Lower lobe of right lung (tissue), 2 donors: ENCODE measurements around the gene ADAMTS6. TPM values are rescaled to one million over a fixed set of nuclear protein-coding genes. Genes with fewer than 3 reads are reported as not detected.

Source experiments
- ATAC-seq, 2 donors: fragments of 200-7000 bp; cut with Tn5 transposase; one replicate each; pipeline ENCODE4 v1.9.1; 2020 to 2022; ENCODE audit warnings: mild to moderate bottlenecking in 2 of 2, moderate library complexity in 2 of 2
- DNase-seq: peaks from one replicate; pipeline ENCODE4 v3.0.0-alpha.2; 2020
- H3K27ac ChIP-seq: fragments of 200-600 bp; one replicate; pipeline ENCODE4 v1.8.0; 2022
- H3K27me3 ChIP-seq: fragments of 200-600 bp; one replicate; pipeline ENCODE4 v1.8.0; 2022; ENCODE audit warnings: low read depth
- H3K36me3 ChIP-seq: fragments of 200-600 bp; one replicate; pipeline ENCODE4 v1.8.0; 2022; ENCODE audit warnings: mild to moderate bottlenecking
- H3K4me1 ChIP-seq: fragments of 200-600 bp; one replicate; pipeline ENCODE4 v1.8.0; 2022
- H3K4me3 ChIP-seq: fragments of 200-600 bp; one replicate; pipeline ENCODE4 v1.8.0; 2022; ENCODE audit warnings: mild to moderate bottlenecking
- H3K9me3 ChIP-seq: fragments of 200-600 bp; one replicate; pipeline ENCODE4 v1.8.0; 2022
- intact Hi-C: fragments of 100-400 bp; cut with DNase I; formaldehyde crosslinking; loops from one replicate; pipeline ENCODE4 v1.11.0; 2022
- total RNA-seq: library from RNA; stranded (reverse); fragmentation: NEBNext Ultra II Directional; extraction: Animal tissue kit (Norgen Biotek cat#: 25700); gene quantifications from one replicate; pipeline ENCODE4 v1.2.1, GENCODE V29; 2021
- TF ChIP-seq, protein P1 (sequence below): fragments of 200-600 bp; IDR thresholded peaks from one replicate; pipeline ENCODE4 v1.8.0; 2022; ENCODE audit warnings: antibody characterized with exemption, mild to moderate bottlenecking
- donor health status: DM: no; HTN: yes; CAD: no; lungs with severe emphysema.

ADAMTS6 gene
- total RNA-seq, 1 donor from 2014 or later, result 3.0 TPM

DNA sequence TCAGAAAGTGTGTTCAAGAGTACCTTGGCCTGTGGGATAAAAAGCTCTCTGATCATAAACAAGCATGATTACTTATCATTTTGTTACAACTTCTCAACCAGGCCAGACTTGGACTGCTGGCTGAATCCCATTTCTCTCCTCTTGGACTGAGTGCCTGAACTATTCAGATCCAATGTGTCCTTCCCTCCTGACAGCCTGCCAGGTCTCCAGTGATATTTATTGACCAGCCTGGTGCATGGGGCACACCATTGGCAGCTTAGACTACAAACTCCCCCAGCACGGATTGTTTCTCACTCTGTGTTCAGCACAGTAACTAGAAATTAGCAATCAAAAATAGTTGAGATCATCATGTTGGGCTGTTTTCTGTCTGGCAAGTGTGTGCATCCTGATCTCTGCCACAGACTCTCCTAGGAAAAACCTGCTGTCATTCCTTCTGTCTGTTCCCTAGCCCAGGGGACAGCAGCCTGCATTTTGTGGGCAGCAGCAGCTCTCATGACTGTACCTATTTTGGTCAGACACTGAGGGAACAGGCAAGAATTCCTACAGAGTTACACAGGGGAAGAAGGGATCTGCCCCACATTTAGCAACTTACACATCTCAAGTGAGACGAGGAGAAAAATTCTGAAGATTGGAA, 348.1 kb downstream of the ADAMTS6 start:
- Histone ChIP-seq H3K9me3 (no peaks in the 10 kb centered on the region), H3K36me3 (no peaks in the 10 kb centered on the region), H3K27ac (no peak overlapping the region), H3K27me3 (no peaks in the 10 kb centered on the region), H3K4me3 (no peak overlapping the region), H3K4me1 (no peaks in the 10 kb centered on the region)
- DNase-seq (no peak), ATAC-seq (no peak)
- intact Hi-C loops, result no loop called here
- TF ChIP-seq, protein P1, sequence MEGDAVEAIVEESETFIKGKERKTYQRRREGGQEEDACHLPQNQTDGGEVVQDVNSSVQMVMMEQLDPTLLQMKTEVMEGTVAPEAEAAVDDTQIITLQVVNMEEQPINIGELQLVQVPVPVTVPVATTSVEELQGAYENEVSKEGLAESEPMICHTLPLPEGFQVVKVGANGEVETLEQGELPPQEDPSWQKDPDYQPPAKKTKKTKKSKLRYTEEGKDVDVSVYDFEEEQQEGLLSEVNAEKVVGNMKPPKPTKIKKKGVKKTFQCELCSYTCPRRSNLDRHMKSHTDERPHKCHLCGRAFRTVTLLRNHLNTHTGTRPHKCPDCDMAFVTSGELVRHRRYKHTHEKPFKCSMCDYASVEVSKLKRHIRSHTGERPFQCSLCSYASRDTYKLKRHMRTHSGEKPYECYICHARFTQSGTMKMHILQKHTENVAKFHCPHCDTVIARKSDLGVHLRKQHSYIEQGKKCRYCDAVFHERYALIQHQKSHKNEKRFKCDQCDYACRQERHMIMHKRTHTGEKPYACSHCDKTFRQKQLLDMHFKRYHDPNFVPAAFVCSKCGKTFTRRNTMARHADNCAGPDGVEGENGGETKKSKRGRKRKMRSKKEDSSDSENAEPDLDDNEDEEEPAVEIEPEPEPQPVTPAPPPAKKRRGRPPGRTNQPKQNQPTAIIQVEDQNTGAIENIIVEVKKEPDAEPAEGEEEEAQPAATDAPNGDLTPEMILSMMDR, result no peak

DNA sequence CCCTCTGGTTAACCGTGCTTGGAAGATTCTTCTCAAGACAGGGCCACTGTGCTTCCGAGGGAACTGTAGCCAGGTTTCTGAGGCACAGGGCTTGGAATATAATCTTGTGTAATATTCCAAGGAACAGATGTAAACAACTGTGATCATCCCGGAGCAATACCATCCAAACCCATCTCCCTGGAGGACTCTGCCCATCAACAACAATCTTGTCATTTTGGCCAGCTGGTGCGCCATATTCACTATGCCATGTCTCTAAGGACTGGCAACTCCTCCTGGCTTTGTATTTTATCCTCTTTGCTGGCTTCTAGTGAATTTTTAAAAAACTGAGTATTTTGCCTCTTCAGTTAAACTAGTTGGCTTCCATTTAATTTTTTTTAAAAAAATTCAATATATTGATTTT, 349.3 kb downstream of the ADAMTS6 start:
- no peak overlapping the region for H3K4me3 ChIP-seq
- H3K27ac ChIP-seq, result no peak overlapping the region
- H3K36me3 ChIP-seq, result no peaks in the 10 kb centered on the region
- no peaks in the 10 kb centered on the region for H3K4me1 ChIP-seq
- DNase-seq, result no peak
- no peaks in the 10 kb centered on the region for H3K27me3 ChIP-seq
- intact Hi-C loops, result no loop called here
- no peaks in the 10 kb centered on the region for H3K9me3 ChIP-seq
- no peak for ATAC-seq
- TF ChIP-seq, protein P1, result no peak

DNA sequence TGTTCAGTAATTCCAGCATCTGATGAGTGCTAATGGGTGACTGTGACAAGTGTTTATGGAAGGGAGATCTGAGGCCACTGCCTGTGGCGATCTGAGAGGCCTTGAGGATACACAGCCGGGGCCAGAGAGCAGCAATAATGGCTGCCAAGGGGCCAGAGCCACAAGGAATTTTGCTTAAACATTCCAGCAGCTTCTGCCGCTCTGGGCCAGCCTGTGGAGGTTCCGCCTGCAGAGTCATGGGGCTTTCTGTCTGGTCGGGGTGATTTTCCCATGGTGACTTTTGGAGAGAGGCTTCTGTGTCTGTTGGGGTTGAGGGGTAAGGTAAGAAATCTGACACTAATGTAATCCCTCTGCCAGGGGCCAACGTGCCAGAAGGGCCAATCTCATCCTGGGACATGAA, 353.5 kb downstream of the ADAMTS6 start:
- Histone ChIP-seq H3K27me3 (no peaks in the 10 kb centered on the region), H3K9me3 (no peaks in the 10 kb centered on the region), H3K4me1 (peaks cover 5% of the 10 kb centered on the region), H3K4me3 (no peak overlapping the region), H3K27ac (no peak overlapping the region), H3K36me3 (no peaks in the 10 kb centered on the region)
- DNase-seq, result no peak
- TF ChIP-seq, protein P1, result no peak
- intact Hi-C loops, result no loop called here
- ATAC-seq, result no peak

DNA sequence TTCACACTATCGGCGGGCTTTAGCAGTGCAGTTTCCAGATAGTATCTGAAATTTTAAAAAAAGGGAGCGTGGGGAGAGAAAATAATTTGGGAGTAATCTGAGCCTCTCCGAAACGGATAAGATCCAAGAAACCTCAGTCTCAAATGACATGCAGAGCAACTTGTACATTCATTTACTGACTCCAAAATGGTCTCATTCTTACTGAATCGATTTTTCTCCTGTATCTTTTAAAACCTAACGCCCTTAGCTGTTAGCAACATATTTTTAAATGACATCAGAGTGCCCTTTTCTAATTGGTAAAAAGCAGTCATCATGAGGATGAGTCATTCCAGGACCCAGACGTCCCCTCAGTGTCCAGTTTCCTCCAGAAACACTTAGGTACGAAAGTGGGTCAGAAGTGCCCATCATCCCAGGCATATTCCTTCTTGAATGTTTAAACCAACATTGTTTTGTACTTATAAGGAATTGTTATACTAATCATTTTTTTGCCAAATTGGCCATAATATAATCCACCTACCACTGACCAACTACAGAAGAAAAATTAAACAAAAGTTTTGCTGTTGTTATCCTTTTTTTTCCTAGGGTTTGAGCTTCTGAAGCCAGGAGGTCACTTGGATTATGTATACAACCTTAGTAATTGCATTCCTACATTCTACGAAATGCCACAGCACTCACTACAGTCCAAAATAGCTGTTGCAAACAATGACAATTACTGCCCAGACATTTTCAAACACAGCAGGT, 354.4 kb downstream of the ADAMTS6 start:
- ATAC-seq (no peak), DNase-seq (no peak)
- intact Hi-C loops, result no loop called here
- Histone ChIP-seq H3K27ac (no peak overlapping the region), H3K4me1 (peaks cover 5% of the 10 kb centered on the region), H3K36me3 (no peaks in the 10 kb centered on the region), H3K9me3 (no peaks in the 10 kb centered on the region), H3K27me3 (no peaks in the 10 kb centered on the region), H3K4me3 (no peak overlapping the region)
- TF ChIP-seq, protein P1, result no peak

DNA sequence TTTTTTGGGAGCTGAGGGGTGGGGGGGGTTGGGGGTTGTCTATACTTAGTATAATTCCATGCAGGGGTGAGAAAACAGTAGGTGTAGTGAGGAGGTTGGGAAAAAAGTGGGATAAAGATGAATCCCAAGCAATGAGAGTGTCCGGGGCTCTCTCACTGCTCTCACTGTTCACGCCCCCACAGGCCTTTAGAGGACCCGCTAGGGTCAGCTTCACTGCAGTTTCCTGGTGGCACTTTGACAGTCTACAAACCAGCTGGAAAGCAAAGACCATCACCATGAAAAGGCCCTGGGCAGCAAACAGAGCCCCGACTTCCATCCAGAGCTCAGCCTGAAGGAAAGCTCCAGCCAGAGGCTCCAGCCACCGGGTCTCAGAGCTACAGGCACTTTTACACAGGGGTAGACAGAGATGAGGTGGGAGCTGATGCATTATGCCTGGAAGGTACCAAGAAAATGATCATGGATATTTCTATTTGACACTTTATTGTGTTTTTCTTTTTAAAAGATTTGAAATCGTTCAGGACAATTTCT, 355.1 kb downstream of the ADAMTS6 start:
- Histone ChIP-seq H3K27ac (no peak overlapping the region), H3K4me1 (peaks cover 5% of the 10 kb centered on the region), H3K27me3 (no peaks in the 10 kb centered on the region), H3K9me3 (no peaks in the 10 kb centered on the region), H3K4me3 (no peak overlapping the region), H3K36me3 (no peaks in the 10 kb centered on the region)
- TF ChIP-seq, protein P1, result no peak
- intact Hi-C loops, result no loop called here
- ATAC-seq, result no peak
- no peak for DNase-seq
